H9 (cell line): ENCODE results near the gene BLMH. TPM values are rescaled to one million over a fixed set of nuclear protein-coding genes. Genes with fewer than 3 reads are reported as not detected.

Experiments used
- DNase-seq: peaks from one replicate; pipeline ENCODE4 v3.0.0-alpha.2; 2017
- H2AFZ ChIP-seq: one replicate; pipeline ENCODE4 v1.6.1; 2013; ENCODE audit warnings: mild to moderate bottlenecking, low read length, control low read depth, moderate library complexity
- H2AK5ac ChIP-seq: 2 replicates; pipeline ENCODE4 v1.6.1; 2013; ENCODE audit warnings: low read length, control low read depth, mixed read lengths; ENCODE audit not compliant: insufficient read length
- H2BK120ac ChIP-seq: one replicate; pipeline ENCODE4 v1.6.1; 2013; ENCODE audit warnings: low read depth, mild to moderate bottlenecking, low read length, control low read depth, inconsistent platforms; ENCODE audit not compliant: poor library complexity, severe bottlenecking
- H2BK12ac ChIP-seq: 2 replicates; pipeline ENCODE4 v1.6.1; 2013; ENCODE audit warnings: low read length, control low read depth, mixed read lengths, low read depth; ENCODE audit not compliant: insufficient read length
- H2BK15ac ChIP-seq: 2 replicates; pipeline ENCODE4 v1.6.1; 2013; ENCODE audit warnings: low read depth, low read length, control low read depth
- H2BK20ac ChIP-seq: one replicate; pipeline ENCODE4 v1.6.1; 2013; ENCODE audit warnings: low read depth, mild to moderate bottlenecking, low read length, control low read depth, inconsistent platforms; ENCODE audit not compliant: poor library complexity, severe bottlenecking
- H2BK5ac ChIP-seq: 2 replicates; pipeline ENCODE4 v1.6.1; 2013; ENCODE audit warnings: low read length, control low read depth, mixed read lengths; ENCODE audit not compliant: insufficient read length
- H3K14ac ChIP-seq: 2 replicates; pipeline ENCODE4 v1.6.1; 2013; ENCODE audit warnings: low read length, control low read depth; ENCODE audit not compliant: insufficient read depth
- H3K18ac ChIP-seq: 2 replicates; pipeline ENCODE4 v1.6.1; 2013; ENCODE audit warnings: low read depth, mild to moderate bottlenecking, mixed read lengths, low read length, control low read depth; ENCODE audit not compliant: insufficient read length
- H3K23ac ChIP-seq: 2 replicates; pipeline ENCODE4 v1.6.1; 2013; ENCODE audit warnings: low read length, control low read depth, mixed read lengths, low read depth; ENCODE audit not compliant: insufficient read length
- H3K23me2 ChIP-seq: 2 replicates; pipeline ENCODE4 v1.6.1; 2013; ENCODE audit warnings: low read depth, mild to moderate bottlenecking, mixed read lengths, low read length, control low read depth; ENCODE audit not compliant: insufficient read length, poor library complexity, severe bottlenecking
- H3K27ac ChIP-seq: 2 replicates; pipeline ENCODE4 v1.5.1; 2013; ENCODE audit warnings: low read length, control low read depth, mixed read lengths, low read depth; ENCODE audit not compliant: insufficient read length
- H3K27me3 ChIP-seq: 2 replicates; pipeline ENCODE4 v1.6.1; 2013; ENCODE audit warnings: low read length, control low read depth, inconsistent platforms; ENCODE audit not compliant: insufficient read depth
- H3K4ac ChIP-seq: 2 replicates; pipeline ENCODE4 v1.6.1; 2013; ENCODE audit warnings: low read depth, mild to moderate bottlenecking, control low read depth, inconsistent platforms, low read length, moderate library complexity
- H3K4me1 ChIP-seq: 2 replicates; pipeline ENCODE4 v1.6.1; 2013; ENCODE audit warnings: low read length, control low read depth, inconsistent platforms; ENCODE audit not compliant: insufficient read depth
- H3K4me2 ChIP-seq: 2 replicates; pipeline ENCODE4 v1.6.1; 2013; ENCODE audit warnings: low read length, control low read depth, mixed read lengths; ENCODE audit not compliant: insufficient read length, insufficient read depth
- H3K56ac ChIP-seq: 2 replicates; pipeline ENCODE4 v1.6.1; 2013; ENCODE audit warnings: low read depth, mild to moderate bottlenecking, mixed read lengths, low read length, control low read depth; ENCODE audit not compliant: insufficient read length
- H3K79me1 ChIP-seq: 2 replicates; pipeline ENCODE4 v1.6.1; 2013; ENCODE audit warnings: low read depth, mild to moderate bottlenecking, moderate library complexity, low read length, control low read depth, inconsistent platforms; ENCODE audit not compliant: insufficient read depth, poor library complexity, severe bottlenecking
- H3K79me2 ChIP-seq: 2 replicates; pipeline ENCODE4 v1.6.1; 2013; ENCODE audit warnings: low read length, control low read depth, inconsistent platforms; ENCODE audit not compliant: insufficient read depth
- H3K9ac ChIP-seq: 2 replicates; pipeline ENCODE4 v1.6.1; 2013; ENCODE audit warnings: low read length, control low read depth, mixed read lengths; ENCODE audit not compliant: insufficient read length; ENCODE audit errors: extremely low read depth
- H3K9me3 ChIP-seq: one replicate; pipeline ENCODE4 v1.6.1; 2013; ENCODE audit warnings: low read depth, low read length, inconsistent platforms; ENCODE audit not compliant: control insufficient read depth
- H3T11ph ChIP-seq: one replicate; pipeline ENCODE4 v1.6.1; 2013; ENCODE audit warnings: mild to moderate bottlenecking, low read length, control low read depth, inconsistent platforms
- H4K20me1 ChIP-seq: one replicate; pipeline ENCODE4 v1.6.1; 2013; ENCODE audit not compliant: control insufficient read depth, insufficient read length, insufficient read depth
- H4K5ac ChIP-seq: 2 replicates; pipeline ENCODE4 v1.6.1; 2013; ENCODE audit warnings: low read depth, mild to moderate bottlenecking, mixed read lengths, low read length, control low read depth; ENCODE audit not compliant: insufficient read length
- H4K8ac ChIP-seq: replicated peaks from 2 replicates; pipeline ENCODE4 v1.6.1; 2013; ENCODE audit warnings: low read length, control low read depth, mixed read lengths, low read depth; ENCODE audit not compliant: insufficient read length
- H4K91ac ChIP-seq: 2 replicates; pipeline ENCODE4 v1.6.1; 2013; ENCODE audit warnings: low read depth, mild to moderate bottlenecking, moderate library complexity, mixed read lengths, low read length, control low read depth; ENCODE audit not compliant: insufficient read length
- H3K27ac Mint-ChIP-seq, 3 experiments: 2 replicates in 2 of 3; 3 replicates in 1 of 3; pipeline ENCODE4 v1.8.0; 2020 to 2021; ENCODE audit warnings: mixed read lengths in 3 of 3, mild to moderate bottlenecking in 1 of 3, moderate library complexity in 1 of 3
- H3K27me3 Mint-ChIP-seq: 2 replicates; pipeline ENCODE4 v1.8.0; 2021; ENCODE audit warnings: low read depth, mild to moderate bottlenecking, moderate library complexity, mixed read lengths
- H3K36me3 Mint-ChIP-seq, 3 experiments: 2 replicates in 2 of 3; 3 replicates in 1 of 3; pipeline ENCODE4 v1.8.0; 2020 to 2021; ENCODE audit warnings: low read depth in 3 of 3, mixed read lengths in 3 of 3; ENCODE audit not compliant: insufficient read depth in 1 of 3
- H3K4me1 Mint-ChIP-seq, 2 experiments: 2 replicates each; pipeline ENCODE4 v1.8.0; 2020; ENCODE audit warnings: mixed read lengths in 2 of 2
- H3K4me3 Mint-ChIP-seq, 2 experiments: 2 replicates in 1 of 2; 3 replicates in 1 of 2; pipeline ENCODE4 v1.8.0; 2020 to 2021; ENCODE audit warnings: mild to moderate bottlenecking in 2 of 2, mixed read lengths in 2 of 2, moderate library complexity in 1 of 2
- H3K9me3 Mint-ChIP-seq, 2 experiments: 2 replicates in 1 of 2; 3 replicates in 1 of 2; pipeline ENCODE4 v1.8.0; 2020; ENCODE audit warnings: mild to moderate bottlenecking in 2 of 2, mixed read lengths in 2 of 2, moderate library complexity in 1 of 2
- CTCF ChIP-seq: fragments of 200-600 bp; sonication (generic); conservative IDR thresholded peaks from 3 replicates; pipeline ENCODE4 v1.8.0; 2021; ENCODE audit warnings: antibody characterized with exemption, mild to moderate bottlenecking
- WGBS: extraction: QIAGEN DNeasy Blood & Tissue Kit; methylation state at CpG from one replicate; pipeline ENCODE4 v1.1.7; 2013; ENCODE audit warnings: missing lambda C conversion rate, low lambda C conversion rate, mixed read lengths; ENCODE audit not compliant: insufficient read length; ENCODE audit errors: extremely low coverage; 5-methylcytosine and 5-hydroxymethylcytosine counted together
- total RNA-seq: library from RNA; stranded (reverse); gene quantifications from 2 replicates; pipeline ENCODE4 v1.2.1, GENCODE V29; 2021

Gene BLMH
- total RNA-seq, 1 experiment from 2014 or later, result 74.7 TPM

- no peak overlapping the region for H3K18ac ChIP-seq
Measured at GRCh38 chr17:30210366-30210765, 81.4 kb downstream of the BLMH start.

More at GRCh38 chr17:30210366-30210765, 81.4 kb downstream of the BLMH start:
- H3K23ac ChIP-seq, result no peak overlapping the region
- H3K4me2 ChIP-seq, result no peak overlapping the region
- no peaks in the 10 kb centered on the region; the same call in none of the 2 replicates for H3K27me3 Mint-ChIP-seq
- no peak overlapping the region for H2BK15ac ChIP-seq
- no peak overlapping the region for H3T11ph ChIP-seq
- no peak overlapping the region for H3K27ac ChIP-seq
- no peaks in the 10 kb centered on the region for H3K36me3 Mint-ChIP-seq
- no peak overlapping the region for H2BK5ac ChIP-seq
- no peaks in the 10 kb centered on the region for H3K23me2 ChIP-seq
- no peak overlapping the region for H4K91ac ChIP-seq
- no peak overlapping the region for H2BK20ac ChIP-seq
- H2AK5ac ChIP-seq, result no peak overlapping the region
- H2BK12ac ChIP-seq, result no peak overlapping the region
- H3K79me1 ChIP-seq, result no peaks in the 10 kb centered on the region
- no peaks in the 10 kb centered on the region for H3K4me1 ChIP-seq
- no peaks in the 10 kb centered on the region for H4K20me1 ChIP-seq
- no peak overlapping the region for H3K27ac Mint-ChIP-seq
- no peak overlapping the region for H2AFZ ChIP-seq
- no peaks in the 10 kb centered on the region for H3K9me3 ChIP-seq
- no peak overlapping the region for H3K14ac ChIP-seq
- H3K4me1 Mint-ChIP-seq, result no peaks in the 10 kb centered on the region
- H4K8ac ChIP-seq, result no peak overlapping the region
- no peak overlapping the region for H3K4me3 Mint-ChIP-seq
- no peak overlapping the region for H3K9ac ChIP-seq
- no peak overlapping the region for H3K56ac ChIP-seq
- no peak for TF ChIP-seq CTCF
- no CpG with 5 or more reads among the region's 11 CpGs for WGBS
- H3K27me3 ChIP-seq, result no peaks in the 10 kb centered on the region
- peak; percentile 27 for DNase-seq
- H2BK120ac ChIP-seq, result no peak overlapping the region
- H3K79me2 ChIP-seq, result no peaks in the 10 kb centered on the region
- H3K4ac ChIP-seq, result no peak overlapping the region
- H3K9me3 Mint-ChIP-seq, result peaks cover 0 to 3% of the 10 kb centered on the region in 2 experiments; a peak in 1 of 5 replicates
- H4K5ac ChIP-seq, result no peak overlapping the region
